GM18498 (cell line): Measurements from ENCODE around the gene NATD1.

ENCODE experiments used
- ATAC-seq: cut with Tn5 transposase; IDR thresholded peaks from one replicate; pipeline ENCODE4 v1.9.1; 2021; ENCODE audit warnings: mild to moderate bottlenecking, moderate library complexity; ENCODE audit not compliant: unreplicated experiment

The NATD1 gene

GRCh38 chr17:21289902-21290571 is 36.8 kb upstream of the NATD1 start:
- ATAC-seq, result no peak

DNA sequence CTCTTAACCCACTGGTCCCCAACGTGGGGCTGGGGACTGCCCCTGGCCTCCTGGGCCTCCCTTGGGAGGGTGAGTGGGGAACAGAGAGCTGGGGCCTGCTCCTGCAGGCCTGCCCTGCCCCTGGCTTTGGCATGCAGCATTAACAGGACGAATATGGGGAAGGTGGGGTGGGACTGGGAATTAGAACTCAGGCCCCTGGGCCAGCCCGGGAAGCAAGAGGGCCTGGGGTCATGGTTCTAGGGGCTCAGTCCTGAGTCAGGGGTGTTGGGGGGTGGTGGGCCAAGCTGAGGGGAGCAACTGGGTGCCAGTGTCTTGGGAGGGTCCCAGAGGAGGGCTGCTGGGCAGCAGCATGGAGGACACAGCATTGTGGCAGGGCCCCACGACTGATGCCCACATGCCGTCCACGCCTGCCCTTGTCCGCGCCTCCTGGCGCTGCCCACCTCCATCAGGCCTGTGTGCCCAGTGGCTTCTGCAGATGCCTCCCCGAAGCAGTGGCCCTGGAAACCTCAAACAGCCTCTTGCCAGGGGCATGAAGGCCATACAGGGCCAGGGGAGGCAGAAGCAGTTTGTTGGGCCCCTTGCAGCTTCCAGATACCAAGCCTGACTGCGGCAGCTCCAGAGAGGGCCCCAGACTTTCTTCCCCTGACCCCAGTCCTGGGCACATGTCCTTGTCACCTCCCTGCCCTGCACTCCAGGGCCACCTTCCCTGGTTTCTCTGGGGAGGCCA is 36.1 kb upstream of the NATD1 start:
- no peak for ATAC-seq

- ATAC-seq, result peak; percentile 1
Observed at GRCh38 chr17:21288571-21289017, 35.4 kb upstream of the NATD1 start.

- peak; percentile 42 for ATAC-seq
Observed at GRCh38 chr17:21287703-21288449, 34.7 kb upstream of the NATD1 start.

DNA sequence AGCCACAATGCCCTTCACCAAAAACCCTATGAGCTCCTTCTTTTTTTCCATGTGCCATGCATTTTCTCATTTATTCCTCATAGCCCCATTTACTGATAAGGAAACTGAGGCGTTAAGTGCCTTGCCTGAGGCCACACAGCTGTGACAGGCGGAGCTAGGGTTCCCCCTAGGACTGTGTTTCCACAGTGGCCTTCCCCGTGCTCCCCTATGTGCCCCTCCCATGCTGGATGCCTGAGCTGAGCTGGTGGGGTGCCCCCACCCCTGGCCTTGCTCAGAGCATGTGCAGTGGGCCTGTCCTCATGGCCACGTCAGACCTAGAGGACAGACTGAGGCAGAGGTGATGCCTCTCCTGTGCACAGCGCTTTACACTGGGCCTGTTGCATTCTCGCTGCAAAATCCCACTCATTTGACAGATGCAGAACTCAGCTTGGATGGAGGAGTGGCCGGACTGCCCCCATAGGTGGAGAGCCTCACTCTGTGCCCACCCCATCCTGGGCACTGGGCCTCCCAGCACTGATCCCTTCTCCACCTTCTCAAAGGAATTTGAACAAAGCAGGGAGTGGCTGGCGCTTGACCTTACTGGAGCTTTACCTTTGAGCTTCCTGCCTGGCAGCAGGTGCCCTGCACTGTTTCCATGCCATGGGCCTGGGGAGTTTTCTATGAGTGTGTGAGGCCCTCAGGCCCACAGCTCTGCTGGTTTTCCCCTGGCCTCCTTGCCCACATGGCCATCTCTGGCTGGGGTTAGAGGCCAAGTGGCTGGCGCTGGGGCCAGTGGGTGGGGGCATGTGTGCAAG is 33.9 kb upstream of the NATD1 start:
- ATAC-seq, result no peak

DNA sequence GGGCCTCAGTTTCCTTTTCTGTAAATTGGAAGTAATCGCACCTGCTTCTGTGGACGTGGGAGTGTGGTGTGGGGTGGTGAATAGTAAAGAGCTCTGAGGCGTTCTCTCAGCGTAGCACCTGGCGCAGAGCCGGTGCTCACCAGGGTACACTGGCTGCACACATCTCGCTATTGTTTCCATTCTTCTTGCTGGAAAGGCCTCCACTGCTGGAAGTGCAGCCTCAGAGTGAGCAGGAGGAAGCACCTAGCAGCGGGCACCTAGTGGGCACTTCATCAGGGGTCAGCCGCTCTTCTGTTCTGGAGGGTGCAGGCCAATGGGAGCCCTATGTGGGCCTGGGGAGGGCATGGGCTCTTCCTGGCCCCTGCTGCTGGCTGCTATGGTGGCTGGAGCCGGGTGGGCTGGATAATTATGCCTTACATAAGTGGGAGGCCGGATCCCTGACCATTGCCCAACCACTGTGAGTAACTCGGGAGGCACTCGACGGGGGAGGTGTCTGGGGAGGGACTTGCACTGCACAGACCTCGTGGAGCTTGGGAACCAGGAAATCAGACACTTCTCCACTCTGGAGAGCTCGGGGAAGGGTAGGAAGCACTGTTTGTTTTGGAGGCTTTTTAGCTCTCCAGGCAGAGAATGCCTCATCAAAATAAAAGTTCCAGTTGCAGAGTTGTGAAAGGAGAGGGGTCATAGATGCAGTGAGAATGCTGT is 33.0 kb upstream of the NATD1 start:
- ATAC-seq, result no peak

DNA sequence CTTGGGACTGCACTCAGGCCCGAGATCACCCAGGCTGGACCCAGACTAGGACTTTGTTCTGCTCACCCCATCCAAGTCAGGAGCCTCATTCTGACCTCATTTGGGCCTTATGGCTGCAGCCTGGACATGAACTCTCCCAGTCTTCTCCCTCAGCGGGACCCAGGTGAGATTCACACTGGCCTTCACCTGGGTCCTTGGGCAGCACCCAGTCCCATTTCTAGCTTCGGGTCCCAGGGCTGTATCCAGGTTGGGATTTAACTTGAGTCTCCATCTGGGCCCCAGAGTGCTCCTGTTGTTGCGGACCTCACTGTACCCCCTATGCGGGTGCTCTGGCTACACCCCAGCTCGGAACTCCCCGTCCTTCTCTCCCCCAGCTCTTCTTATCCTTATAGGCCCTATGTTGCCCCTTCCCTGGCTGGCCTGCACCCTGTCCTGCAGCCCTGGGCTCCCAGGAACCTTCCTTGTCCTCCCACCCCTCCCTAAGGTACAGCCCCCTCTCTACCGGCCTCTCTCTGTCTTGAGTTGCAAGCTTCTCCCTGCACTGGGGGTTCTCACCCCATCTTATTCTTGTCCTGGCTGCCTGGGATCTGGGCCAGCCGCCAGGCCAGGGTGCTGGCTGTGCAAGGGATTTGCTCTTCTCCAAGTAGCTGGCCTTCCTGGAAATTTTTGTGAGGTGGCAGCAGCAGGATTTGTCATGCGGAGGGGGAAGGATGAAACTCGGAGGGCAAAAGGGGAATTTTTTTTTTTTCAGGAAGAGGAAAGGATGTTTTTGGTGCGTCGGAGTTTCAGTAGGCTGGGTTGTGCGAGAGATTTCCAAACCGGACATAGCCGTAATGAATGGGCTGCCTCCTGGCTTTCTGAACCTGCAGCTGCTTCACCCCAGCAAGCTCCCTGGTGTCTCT is 32.2 kb upstream of the NATD1 start:
- no peak for ATAC-seq

DNA sequence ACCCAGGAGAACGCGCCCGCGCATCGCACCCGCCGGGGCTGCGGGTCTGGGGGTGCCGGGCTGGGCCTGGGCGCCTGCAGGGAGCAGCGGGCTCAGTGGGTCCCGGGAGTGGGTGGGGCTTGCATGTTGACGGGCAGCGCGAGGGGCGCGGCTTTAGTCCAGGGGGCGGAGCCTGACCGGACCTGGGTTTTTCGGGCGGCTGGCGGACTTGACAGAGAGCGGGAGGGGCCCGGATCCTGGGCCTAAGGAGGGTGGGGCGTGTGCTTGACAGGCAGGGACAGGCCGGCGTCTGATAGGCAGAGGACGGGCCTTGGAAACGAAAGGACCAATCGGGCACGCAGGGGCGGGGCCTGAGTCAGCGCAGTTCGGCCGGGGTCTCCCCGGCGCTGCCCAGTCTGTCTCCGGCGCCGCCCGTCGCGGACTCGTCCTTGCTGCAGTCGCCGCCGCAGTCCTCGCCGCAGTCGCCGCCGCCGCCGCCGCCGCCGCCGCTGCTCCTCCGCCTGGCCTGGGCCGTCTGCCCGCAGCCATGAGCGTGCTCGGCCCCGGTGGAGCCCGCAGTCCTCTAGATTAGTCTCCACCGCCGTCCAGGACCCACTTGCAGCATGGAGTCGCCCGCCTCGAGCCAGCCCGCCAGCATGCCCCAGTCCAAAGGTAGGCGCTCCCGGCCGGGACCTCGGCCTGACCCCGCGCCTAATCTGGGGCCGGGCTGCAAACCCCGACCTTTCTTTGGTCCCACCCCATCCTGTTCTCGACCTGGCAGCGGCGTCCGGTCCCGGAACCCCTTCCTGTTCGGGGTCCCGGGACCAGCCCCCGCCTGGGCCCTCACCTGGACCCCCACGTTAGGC is 31.3 kb upstream of the NATD1 start, which contains the start of gene MAP2K3:
Gene MAP2K3 (plus strand): TSS at position 393 of the 845 bp plus-strand sequence. CDS start 210 bp downstream, at position 603.
- peak; percentile 80 for ATAC-seq

GRCh38 chr17:21283482-21284318 is 30.5 kb upstream of the NATD1 start:
- ATAC-seq, result peak; percentile 11

DNA sequence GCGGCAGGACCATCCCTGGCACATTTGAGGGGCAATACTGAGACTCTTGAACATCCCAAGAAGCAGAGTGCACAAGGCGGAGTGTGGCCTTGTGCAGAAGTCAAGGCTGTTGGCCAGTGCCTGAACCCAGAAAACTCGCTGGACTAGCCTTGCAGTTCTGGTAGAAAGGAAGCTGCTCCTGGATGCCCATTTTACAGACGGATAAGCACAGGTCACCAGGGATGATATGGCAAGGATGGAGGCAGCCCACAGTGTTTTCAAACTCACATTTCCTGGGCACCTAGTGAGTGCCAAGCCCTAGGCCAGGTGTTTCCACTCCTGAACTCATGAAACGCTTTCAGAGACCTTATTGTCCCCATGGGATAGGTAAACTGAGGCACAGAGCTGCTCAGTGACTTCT is 29.6 kb upstream of the NATD1 start:
- ATAC-seq, result no peak

DNA sequence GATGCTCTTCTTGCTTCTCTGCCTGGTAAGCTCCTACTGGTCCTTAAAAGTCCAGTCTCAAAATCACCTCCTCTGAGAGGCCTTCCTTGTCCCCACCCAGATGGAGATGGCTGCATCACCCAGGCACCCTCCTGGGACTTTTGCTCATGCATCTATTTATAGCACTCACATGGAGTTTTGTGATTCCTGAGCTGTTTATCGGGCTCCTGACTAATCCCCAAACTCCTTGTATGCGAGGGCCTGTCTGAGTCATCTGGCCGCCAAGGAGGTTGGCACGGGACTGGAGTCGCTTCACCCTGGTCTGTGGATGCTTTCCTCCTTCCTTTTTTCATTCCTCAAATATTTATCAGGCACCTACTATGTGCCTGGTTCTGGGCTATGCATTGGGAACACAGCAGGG is 29.0 kb upstream of the NATD1 start:
- no peak for ATAC-seq

DNA sequence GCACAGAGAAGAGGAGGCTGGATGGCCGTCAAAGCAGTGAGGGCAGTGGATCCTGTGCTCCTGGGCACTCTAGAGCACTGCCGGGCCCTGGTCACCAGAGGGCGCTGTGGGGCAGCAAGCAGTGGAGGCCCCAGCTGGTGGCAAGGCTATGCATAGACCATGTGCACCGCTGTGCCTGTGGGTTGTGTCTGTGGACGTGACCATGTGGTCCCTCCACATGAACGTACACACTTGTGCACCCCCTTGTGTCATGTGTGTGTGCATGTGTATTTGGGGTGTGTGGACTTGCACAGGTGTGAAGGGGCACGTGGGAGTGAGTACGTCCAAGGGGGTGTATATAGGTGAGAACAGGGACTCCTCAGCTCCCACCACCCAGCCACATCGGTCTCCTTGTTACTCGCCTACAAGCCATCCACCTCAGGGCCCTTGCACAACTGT is 26.9 kb upstream of the NATD1 start:
- ATAC-seq, result peak; percentile 29

DNA sequence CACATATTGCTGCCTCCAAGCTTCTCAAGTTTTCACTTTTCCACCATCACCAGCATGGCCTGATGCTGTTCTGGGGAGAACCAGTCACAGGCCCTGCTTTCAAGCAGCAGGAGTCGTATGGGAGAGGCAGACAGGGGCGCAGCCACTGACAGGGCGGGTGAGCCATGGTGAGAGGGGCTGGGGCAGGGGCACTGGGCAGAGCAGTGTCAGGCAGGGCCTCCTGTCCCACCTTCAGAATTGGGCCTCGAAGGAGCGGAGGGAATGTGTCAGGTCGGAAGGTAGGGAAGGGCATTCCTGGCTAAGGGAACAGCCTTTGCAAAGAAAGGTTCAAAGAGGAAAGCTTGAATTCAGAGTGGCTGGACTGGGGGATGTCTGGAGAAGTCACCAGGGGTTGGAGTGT is 26.4 kb upstream of the NATD1 start:
- no peak for ATAC-seq

DNA sequence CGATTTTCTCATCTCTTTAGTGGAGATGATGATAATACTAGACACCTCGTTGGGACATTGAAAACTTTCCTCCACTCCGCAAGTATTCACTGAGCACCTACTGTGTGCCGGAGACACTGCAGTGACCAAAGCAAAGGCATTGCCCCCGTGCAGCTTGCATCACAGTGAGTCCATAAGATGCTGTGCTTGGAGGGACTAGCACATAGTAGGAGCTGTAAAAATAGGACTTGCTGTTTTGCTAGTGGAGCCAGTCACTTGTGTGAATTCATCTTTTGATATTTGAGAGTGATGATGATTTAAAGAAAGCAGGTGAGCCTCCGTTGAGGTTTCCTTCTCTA is 26.0 kb upstream of the NATD1 start:
- ATAC-seq, result no peak

- ATAC-seq, result no peak
Observed at GRCh38 chr17:21278450-21279197, 25.4 kb upstream of the NATD1 start.

- no peak for ATAC-seq
Observed at GRCh38 chr17:21277332-21277731, 24.1 kb upstream of the NATD1 start.

GRCh38 chr17:21276264-21276588 is 23.0 kb upstream of the NATD1 start:
- ATAC-seq, result no peak
